ENCODE measurements around the gene FSCN2.

DNA sequence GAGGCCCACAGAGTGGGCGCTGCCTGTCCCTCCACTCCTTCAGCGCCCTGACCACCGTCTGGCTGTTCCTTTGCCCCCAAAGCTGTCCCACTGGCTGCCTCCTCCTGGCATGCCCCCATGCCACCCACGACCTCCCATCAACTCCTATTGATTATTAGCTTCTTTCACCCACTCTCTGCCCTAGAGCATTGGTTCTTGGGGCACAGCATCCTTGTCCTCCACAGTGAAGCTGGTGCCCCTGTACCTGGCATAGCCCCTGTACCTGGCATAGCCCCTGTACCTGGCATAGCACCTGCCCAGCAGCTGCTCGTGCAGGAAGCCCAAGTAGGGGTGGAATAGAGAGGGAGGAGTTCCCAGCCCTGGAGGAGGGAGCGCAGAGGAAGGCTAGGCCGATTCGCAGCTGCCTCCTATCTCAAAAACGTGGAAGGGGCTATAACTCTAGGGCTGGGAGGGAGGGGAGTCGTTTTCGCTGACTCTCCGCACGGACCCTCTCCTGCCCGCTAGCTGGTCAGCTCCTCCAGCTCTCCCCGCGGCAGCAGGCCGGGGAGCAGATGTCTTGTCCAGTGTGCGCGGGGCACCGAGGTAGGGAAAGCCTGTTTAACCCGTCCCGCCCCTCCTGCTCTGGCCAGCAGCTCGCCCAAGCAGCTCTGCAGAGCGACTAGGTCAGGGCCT, 9.9 kb upstream of the FSCN2 start:
- TF ChIP-seq, protein P1, sequence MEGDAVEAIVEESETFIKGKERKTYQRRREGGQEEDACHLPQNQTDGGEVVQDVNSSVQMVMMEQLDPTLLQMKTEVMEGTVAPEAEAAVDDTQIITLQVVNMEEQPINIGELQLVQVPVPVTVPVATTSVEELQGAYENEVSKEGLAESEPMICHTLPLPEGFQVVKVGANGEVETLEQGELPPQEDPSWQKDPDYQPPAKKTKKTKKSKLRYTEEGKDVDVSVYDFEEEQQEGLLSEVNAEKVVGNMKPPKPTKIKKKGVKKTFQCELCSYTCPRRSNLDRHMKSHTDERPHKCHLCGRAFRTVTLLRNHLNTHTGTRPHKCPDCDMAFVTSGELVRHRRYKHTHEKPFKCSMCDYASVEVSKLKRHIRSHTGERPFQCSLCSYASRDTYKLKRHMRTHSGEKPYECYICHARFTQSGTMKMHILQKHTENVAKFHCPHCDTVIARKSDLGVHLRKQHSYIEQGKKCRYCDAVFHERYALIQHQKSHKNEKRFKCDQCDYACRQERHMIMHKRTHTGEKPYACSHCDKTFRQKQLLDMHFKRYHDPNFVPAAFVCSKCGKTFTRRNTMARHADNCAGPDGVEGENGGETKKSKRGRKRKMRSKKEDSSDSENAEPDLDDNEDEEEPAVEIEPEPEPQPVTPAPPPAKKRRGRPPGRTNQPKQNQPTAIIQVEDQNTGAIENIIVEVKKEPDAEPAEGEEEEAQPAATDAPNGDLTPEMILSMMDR (IDR thresholded peaks at IDR 0.05): no peak
- no peak for TF ChIP-seq POLR2A (IDR thresholded peaks at IDR 0.05)
